ENCODE measurements around the gene MPPED2. TPM values are rescaled to one million over a fixed set of nuclear protein-coding genes. Genes with fewer than 3 reads are reported as not detected.

MPPED2 gene
- total RNA-seq, 3 donors from 2014 or later (not counting 1 experiment from before 2014, with no cell fraction given): 0.99 to 4.2 (median 2.5) TPM

GRCh38 chr11:30594646-30595411 is 8.7 kb upstream of the MPPED2 start:
- Histone ChIP-seq H3K4me1 (ENCODE audit: control insufficient read depth, insufficient read depth, low read length) (no peaks in the 10 kb centered on the region), H3K36me3 (ENCODE audit: control insufficient read depth, insufficient read depth, low read length) (no peaks in the 10 kb centered on the region), H3K4me3 (ENCODE audit: low read length) (no peak overlapping the region), H3K9me3 (ENCODE audit: control insufficient read depth, insufficient read depth, low read length) (no peaks in the 10 kb centered on the region), H3K27ac (ENCODE audit: low read length) (no peak overlapping the region), H3K27me3 (ENCODE audit: control insufficient read depth, insufficient read depth, low read length) (peaks cover 5% of the 10 kb centered on the region)
- H3K9me3 Mint-ChIP-seq: no peaks in the 10 kb centered on the region
- H3K27me3 Mint-ChIP-seq (ENCODE audit: low read depth in 2 of 2): peaks cover 6 to 47% of the 10 kb centered on the region in 2 donors
- no peaks in the 10 kb centered on the region for H3K4me1 Mint-ChIP-seq
- intact Hi-C loops (cut with micrococcal nuclease): no loop called here
- H3K4me3 Mint-ChIP-seq: no peak overlapping the region
- WGBS (ENCODE audit: insufficient coverage): 84% methylated on average over 8 of the region's 8 CpGs
- no peak overlapping the region for H3K27ac Mint-ChIP-seq
- TF ChIP-seq CTCF (IDR thresholded peaks at IDR 0.05): no peak
- H3K36me3 Mint-ChIP-seq: no peaks in the 10 kb centered on the region
- ATAC-seq: no peak
- no peak for DNase-seq

GRCh38 chr11:30587269-30587812 is 1.2 kb upstream of the MPPED2 start:
- no peaks in the 10 kb centered on the region for H3K36me3 ChIP-seq (ENCODE audit: control insufficient read depth, insufficient read depth, low read length)
- WGBS (ENCODE audit: insufficient coverage): no CpG with 5 or more reads among the region's 1 CpG
- H3K9me3 ChIP-seq (ENCODE audit: control insufficient read depth, insufficient read depth, low read length): no peaks in the 10 kb centered on the region
- H3K27me3 ChIP-seq (ENCODE audit: control insufficient read depth, insufficient read depth, low read length): peaks cover 35% of the 10 kb centered on the region
- ATAC-seq: no peak
- Mint-ChIP-seq H3K27me3 (ENCODE audit: low read depth in 2 of 2) (peaks cover 42 to 65% of the 10 kb centered on the region in 2 donors), H3K36me3 (no peaks in the 10 kb centered on the region), H3K4me1 (peaks cover 13 to 17% of the 10 kb centered on the region in 2 donors), H3K9me3 (no peaks in the 10 kb centered on the region), H3K27ac (no peak overlapping the region), H3K4me3 (peak overlapping the region; percentile 81)
- no peak for TF ChIP-seq CTCF (IDR thresholded peaks at IDR 0.05)
- DNase-seq: no peak
- peaks cover 20% of the 10 kb centered on the region for H3K4me1 ChIP-seq (ENCODE audit: control insufficient read depth, insufficient read depth, low read length)
- no peak overlapping the region for H3K4me3 ChIP-seq (ENCODE audit: low read length)
- no peak overlapping the region for H3K27ac ChIP-seq (ENCODE audit: low read length)
- intact Hi-C loops (cut with micrococcal nuclease): no loop called here

- Mint-ChIP-seq H3K36me3 (no peaks in the 10 kb centered on the region), H3K4me1 (peaks cover 13 to 17% of the 10 kb centered on the region in 2 donors), H3K27me3 (ENCODE audit: low read depth in 2 of 2) (peaks cover 46 to 52% of the 10 kb centered on the region in 2 donors), H3K9me3 (no peaks in the 10 kb centered on the region), H3K4me3 (peak overlapping the region; percentile 81), H3K27ac (no peak overlapping the region)
- Histone ChIP-seq H3K27ac (ENCODE audit: low read length) (no peak overlapping the region), H3K4me1 (ENCODE audit: control insufficient read depth, insufficient read depth, low read length) (peaks cover 20% of the 10 kb centered on the region), H3K9me3 (ENCODE audit: control insufficient read depth, insufficient read depth, low read length) (no peaks in the 10 kb centered on the region), H3K36me3 (ENCODE audit: control insufficient read depth, insufficient read depth, low read length) (no peaks in the 10 kb centered on the region), H3K4me3 (ENCODE audit: low read length) (peak overlapping the region; percentile 37), H3K27me3 (ENCODE audit: control insufficient read depth, insufficient read depth, low read length) (peaks cover 35% of the 10 kb centered on the region)
- ATAC-seq: peak in 2 of 3 donors; percentile 30 to 36
- intact Hi-C loops (cut with micrococcal nuclease): no loop called here
- TF ChIP-seq CTCF (IDR thresholded peaks at IDR 0.05): no peak
- no peak for DNase-seq
- WGBS (ENCODE audit: insufficient coverage): under 1% methylated on average over 42 of the region's 42 CpGs
Observed at GRCh38 chr11:30585892-30586250, 282 bp downstream of the MPPED2 start.

All from natural killer cell (primary cell).